Middle frontal gyrus (tissue), 1 donor: ENCODE data around the gene NFATC2.
"Not testable (repeated sequence)": the region's sequence is repeated elsewhere in the genome, so short reads cannot be mapped to it uniquely, and the experiment has no call there.

Experiments
- DNase-seq: peaks from one replicate; pipeline ENCODE4 v3.0.0-alpha.2; 2015; ENCODE audit warnings: low spot score; ENCODE audit errors: extremely low spot score

NFATC2 gene

GRCh38 chr20:51568533-51568932, 26.0 kb upstream of the NFATC2 start:
- DNase-seq, result not testable (repeated sequence)

- DNase-seq, result no peak
Observed at GRCh38 chr20:51567622-51568021, 25.1 kb upstream of the NFATC2 start.

- DNase-seq, result no peak
Observed at GRCh38 chr20:51566594-51566993, 24.1 kb upstream of the NFATC2 start.

GRCh38 chr20:51565298-51566144, 23.0 kb upstream of the NFATC2 start:
- no peak for DNase-seq

- no peak for DNase-seq
Observed at GRCh38 chr20:51563486-51564332, 21.2 kb upstream of the NFATC2 start.

- DNase-seq, result no peak
Observed at GRCh38 chr20:51563174-51563485, 20.6 kb upstream of the NFATC2 start.

GRCh38 chr20:51562332-51563173, 20.0 kb upstream of the NFATC2 start:
- peak; percentile 17 for DNase-seq

GRCh38 chr20:51562027-51562331, 19.5 kb upstream of the NFATC2 start:
- no peak for DNase-seq

GRCh38 chr20:51560550-51561307, 18.2 kb upstream of the NFATC2 start:
- DNase-seq, result no peak

- DNase-seq, result no peak
Observed at GRCh38 chr20:51560042-51560441, 17.5 kb upstream of the NFATC2 start.

- no peak for DNase-seq
Observed at GRCh38 chr20:51554538-51555165, 12.1 kb upstream of the NFATC2 start.

GRCh38 chr20:51553897-51554486, 11.5 kb upstream of the NFATC2 start:
- no peak for DNase-seq

- no peak for DNase-seq
Observed at GRCh38 chr20:51551186-51551585, 8.7 kb upstream of the NFATC2 start.

- no peak for DNase-seq
Observed at GRCh38 chr20:51549474-51549873, 7.0 kb upstream of the NFATC2 start.

- DNase-seq, result no peak
Observed at GRCh38 chr20:51547951-51548350, 5.4 kb upstream of the NFATC2 start.

GRCh38 chr20:51545515-51545914, 3.0 kb upstream of the NFATC2 start:
- DNase-seq, result no peak

- DNase-seq, result no peak
Observed at GRCh38 chr20:51543422-51543788, 886 bp upstream of the NFATC2 start.

GRCh38 chr20:51542033-51542570, 417 bp downstream of the NFATC2 start:
- no peak for DNase-seq

GRCh38 chr20:51541189-51542032, 1.1 kb downstream of the NFATC2 start:
- no peak for DNase-seq
